Keratinocyte (primary cell): ENCODE data around the gene CPAMD8. TPM values are rescaled to one million over a fixed set of nuclear protein-coding genes. Genes with fewer than 3 reads are reported as not detected.

Experiments used
- DNase-seq: peaks from one replicate; pipeline ENCODE4 v3.0.0-alpha.2; 2011; ENCODE audit warnings: low read depth, missing footprints, low spot score
- FAIRE-seq: peaks from 2 replicates; lab custom pipeline; 2011; peaks lifted over from hg19 to GRCh38; lab: Jason Lieb, UNC
- H2AFZ ChIP-seq: 2 replicates; pipeline ENCODE4 v1.6.0; 2012; ENCODE audit warnings: low read length, control low read depth, inconsistent platforms; ENCODE audit not compliant: control insufficient read depth
- H3K27ac ChIP-seq: 2 replicates; pipeline ENCODE4 v1.5.1; 2011; ENCODE audit warnings: low read length; ENCODE audit not compliant: control insufficient read depth, insufficient read depth
- H3K27me3 ChIP-seq: 3 replicates; pipeline ENCODE4 v1.6.0; 2011; ENCODE audit warnings: low read length; ENCODE audit not compliant: control insufficient read depth, insufficient read depth; ENCODE audit errors: extremely low read depth
- H3K36me3 ChIP-seq, 2 experiments: 2 replicates in 1 of 2; 3 replicates in 1 of 2; pipeline ENCODE4 v1.5.1; 2011; ENCODE audit warnings: low read length in 2 of 2, mild to moderate bottlenecking in 1 of 2; ENCODE audit not compliant: control insufficient read depth in 2 of 2, insufficient read depth in 2 of 2; ENCODE audit errors: extremely low read depth in 1 of 2
- H3K4me1 ChIP-seq: 3 replicates; pipeline ENCODE4 v1.5.1; 2011; ENCODE audit warnings: low read length; ENCODE audit not compliant: control insufficient read depth, insufficient read depth; ENCODE audit errors: extremely low read depth
- H3K4me2 ChIP-seq: 3 replicates; pipeline ENCODE4 v1.6.0; 2011; ENCODE audit warnings: low read depth, low read length; ENCODE audit not compliant: control insufficient read depth, insufficient read depth; ENCODE audit errors: extremely low read depth
- H3K4me3 ChIP-seq, 3 experiments: fragments of 200-600 bp in 1 of 3; sonication (generic) in 1 of 3; 2 replicates in 2 of 3; 3 replicates in 1 of 3; pipeline ENCODE4 v1.5.1; 2011 to 2016; ENCODE audit warnings: low read length in 3 of 3, mild to moderate bottlenecking in 3 of 3, control low read depth in 2 of 3, inconsistent platforms in 1 of 3, low read depth in 1 of 3, mixed read lengths in 1 of 3, mixed run types in 1 of 3, moderate library complexity in 1 of 3; ENCODE audit not compliant: control insufficient read depth in 2 of 3, insufficient read depth in 2 of 3; ENCODE audit errors: extremely low read depth in 1 of 3
- H3K79me2 ChIP-seq: 2 replicates; pipeline ENCODE4 v1.6.0; 2012; ENCODE audit warnings: low read length; ENCODE audit not compliant: control insufficient read depth, insufficient read depth
- H3K9ac ChIP-seq: 3 replicates; pipeline ENCODE4 v1.6.0; 2011; ENCODE audit warnings: low read length; ENCODE audit not compliant: control insufficient read depth, insufficient read depth; ENCODE audit errors: extremely low read depth
- H3K9me1 ChIP-seq: 3 replicates; pipeline ENCODE4 v1.6.0; 2011; ENCODE audit warnings: low read length; ENCODE audit not compliant: control insufficient read depth, insufficient read depth; ENCODE audit errors: extremely low read depth
- H3K9me3 ChIP-seq: 2 replicates; pipeline ENCODE4 v1.5.1; 2012; ENCODE audit warnings: low read depth, low read length; ENCODE audit not compliant: control insufficient read depth
- H4K20me1 ChIP-seq: 3 replicates; pipeline ENCODE4 v1.6.0; 2011; ENCODE audit warnings: low read length; ENCODE audit not compliant: control insufficient read depth, insufficient read depth; ENCODE audit errors: extremely low read depth
- CTCF ChIP-seq, 3 experiments: IDR thresholded peaks in 1 of 3; conservative IDR thresholded peaks in 1 of 3; optimal IDR thresholded peaks in 1 of 3; 2 replicates in 2 of 3; 3 replicates in 1 of 3; pipeline versions ENCODE3 to v1.5.1; 2011; ENCODE audit warnings: low read length in 3 of 3, mild to moderate bottlenecking in 3 of 3, moderate library complexity in 2 of 3, control low read depth in 1 of 3, inconsistent platforms in 1 of 3; ENCODE audit not compliant: insufficient read depth in 2 of 3; ENCODE audit errors: extremely low read depth in 1 of 3
- EZH2 ChIP-seq: IDR thresholded peaks from one replicate; pipeline ENCODE4 v1.6.1; 2012; ENCODE audit warnings: inconsistent platforms, mild to moderate bottlenecking, low read length, moderate library complexity
- dilution Hi-C: fragments of 300-500 bp; cut with MboI; formaldehyde crosslinking; loops from one replicate; pipeline ENCODE4 v1.7.0; 2020; ENCODE audit warnings: low sequenced_read_pairs; ENCODE audit not compliant: extremely low pct_ligation_motif_present
- polyA minus RNA-seq, 3 experiments: library from RNA; depleted of rRNA, polyadenylated mRNA; stranded (reverse); fragments of >200 nt; gene quantifications; 1 replicate in 1 of 3; 2 replicates in 1 of 3; 3 replicates in 1 of 3; pipeline ENCODE4 v1.2.3, GENCODE V29; 2011
- polyA plus RNA-seq, 5 experiments: library from polyadenylated mRNA; depleted of rRNA in 3 of 5; stranded (reverse) in 3 of 5; stranded (forward) in 1 of 5; unstranded in 1 of 5; fragments of >200 nt; gene quantifications; 1 replicate in 1 of 5; 2 replicates in 3 of 5; 3 replicates in 1 of 5; pipeline versions ENCODE4 v1.2.1 to v1.2.3, GENCODE V29; 2011 to 2012; ENCODE audit warnings: missing spikeins in 2 of 5, low read depth in 1 of 5, low replicate concordance in 1 of 5

The CPAMD8 gene
- polyA plus RNA-seq (0.35 to 1.3 TPM (median 0.38 TPM) in 3 replicates), polyA minus RNA-seq (0.53 to 3.2 TPM (median 0.77 TPM) in 3 replicates)
- polyA plus RNA-seq (2011; ENCODE audit: low read depth) = 0.42 TPM
- polyA plus RNA-seq (2011; cell fraction: cytosol; rRNA removed) = 0.40 TPM in 2 replicates
- polyA plus RNA-seq (2011; cell fraction: nucleus; rRNA removed) = 1.4 and 2.1 TPM in 2 replicates
- 0.37 and 0.54 TPM in 2 replicates for polyA plus RNA-seq (2012; ENCODE audit: low replicate concordance)
- not detected for polyA minus RNA-seq (2011; cell fraction: cytosol; rRNA and poly(A)+ RNA removed)
- 1.3 and 1.4 TPM in 2 replicates for polyA minus RNA-seq (2011; cell fraction: nucleus; rRNA and poly(A)+ RNA removed)

GRCh38 chr19:17026706-17027534 lies at the start of gene CPAMD8:
TSS of gene CPAMD8 (minus strand) at chr19:17026810. CDS start at chr19:17026642, 168 bp downstream.
- Histone ChIP-seq H4K20me1 (no peaks in the 10 kb centered on the region), H3K27ac (no peak within 1 kb of the TSS), H3K4me3 (no peak within 1 kb of the TSS), H2AFZ (no peak within 1 kb of the TSS), H3K36me3 (no peaks in the 10 kb centered on the region), H3K4me1 (peaks cover 2% of the 10 kb centered on the region), H3K9me1 (no peaks in the 10 kb centered on the region), H3K79me2 (no peaks in the 10 kb centered on the region), H3K9me3 (no peaks in the 10 kb centered on the region), H3K4me2 (peak within 1 kb of the TSS; percentile 22), H3K9ac (no peak within 1 kb of the TSS), H3K27me3 (peaks cover 30% of the 10 kb centered on the region)
- dilution Hi-C loops = no loop called here
- no peak for FAIRE-seq
- no peak for DNase-seq
- TF ChIP-seq CTCF (optimal IDR thresholded peaks at IDR 0.05 in 1 of 3, IDR thresholded peaks at IDR 0.05 in 1 of 3, conservative IDR thresholded peaks at IDR 0.05 in 1 of 3; ENCODE audit: extremely low read depth in 1 of 3, insufficient read depth in 2 of 3, low read length in 3 of 3) (no peak), EZH2 (no peak)

GRCh38 chr19:17075864-17076542 lies 49.4 kb upstream of the CPAMD8 start:
- Histone ChIP-seq H3K79me2 (peaks cover 72% of the 10 kb centered on the region), H3K4me1 (peaks cover 44% of the 10 kb centered on the region), H3K9ac (peak overlapping the region; percentile 91), H3K36me3 (peaks cover 2 to 4% of the 10 kb centered on the region in 2 experiments), H3K9me1 (no peaks in the 10 kb centered on the region), H3K9me3 (no peaks in the 10 kb centered on the region), H3K4me2 (peak overlapping the region; percentile 98), H3K4me3 (peak overlapping the region; percentile 81 to 94 (median 85)), H4K20me1 (peaks cover 4% of the 10 kb centered on the region), H3K27me3 (no peaks in the 10 kb centered on the region), H2AFZ (peak overlapping the region; percentile 39), H3K27ac (peak overlapping the region; percentile 44)
- dilution Hi-C loops = no loop called here
- TF ChIP-seq EZH2 = no peak
- TF ChIP-seq CTCF (optimal IDR thresholded peaks at IDR 0.05 in 1 of 3, IDR thresholded peaks at IDR 0.05 in 1 of 3, conservative IDR thresholded peaks at IDR 0.05 in 1 of 3; ENCODE audit: extremely low read depth in 1 of 3, insufficient read depth in 2 of 3, low read length in 3 of 3) = no peak
- FAIRE-seq (no peak), DNase-seq (no peak)
